Stomach (tissue), 9 donors: Measurements from ENCODE around the gene CPN2. TPM values are rescaled to one million over a fixed set of nuclear protein-coding genes. Genes with fewer than 3 reads are reported as not detected.

ENCODE experiments used
- DNase-seq, 2 donors: peaks; one replicate each; pipeline versions ENCODE4 v3.0.0 to v3.0.0-alpha.2; 2013 to 2019
- H3K27ac ChIP-seq, 5 donors: fragments of 200-600 bp in 4 of 5; sonication (generic) in 4 of 5; one replicate each; pipeline ENCODE4 v1.5.1; 2013 to 2019; ENCODE audit warnings: mild to moderate bottlenecking in 1 of 5, moderate library complexity in 1 of 5
- H3K27me3 ChIP-seq, 3 donors: fragments of 200-600 bp; sonication (generic); one replicate each; pipeline ENCODE4 v1.5.1; 2017 to 2019; ENCODE audit warnings: mixed run types in 1 of 3
- H3K36me3 ChIP-seq, 4 donors: fragments of 200-600 bp; sonication (generic); 1 replicate in 3 of 4; 2 replicates in 1 of 4; pipeline ENCODE4 v1.5.1; 2016 to 2019
- H3K4me1 ChIP-seq, 4 donors: fragments of 200-600 bp; sonication (generic); one replicate each; pipeline ENCODE4 v1.5.1; 2016 to 2019
- H3K4me3 ChIP-seq, 4 donors: fragments of 200-600 bp; sonication (generic) in 3 of 4; one replicate each; pipeline ENCODE4 v1.5.1; 2016 to 2019; ENCODE audit warnings: mild to moderate bottlenecking in 1 of 4
- H3K9me3 ChIP-seq, 4 donors: fragments of 200-600 bp; sonication (generic); one replicate each; pipeline ENCODE4 v1.5.1; 2016 to 2019
- EP300 ChIP-seq: sonication (generic); formaldehyde crosslinking; IDR thresholded peaks from one replicate; pipeline ENCODE4 v1.6.1; 2017; ENCODE audit warnings: antibody characterized with exemption
- POLR2A ChIP-seq, 4 donors: fragments of 450-650 bp; IDR thresholded peaks; one replicate each; pipeline ENCODE4 v1.6.1; 2016; ENCODE audit warnings: antibody characterized with exemption in 4 of 4, control low read depth in 2 of 4, mild to moderate bottlenecking in 1 of 4, moderate library complexity in 1 of 4
- POLR2AphosphoS5 ChIP-seq, 3 donors: sonication (generic); formaldehyde crosslinking; IDR thresholded peaks; one replicate each; pipeline ENCODE4 v1.6.1; 2016; ENCODE audit warnings: antibody characterized with exemption in 3 of 3
- WGBS, 5 donors: extraction: QIAGEN DNeasy Blood & Tissue Kit in 3 of 5; methylation state at CpG; one replicate each; pipeline versions ENCODE4 v1.1.5 to v1.1.7; 2013 to 2018; 5-methylcytosine and 5-hydroxymethylcytosine counted together
- intact Hi-C: fragments of 100-400 bp; cut with DNase I; formaldehyde crosslinking; loops from one replicate; pipeline ENCODE4 v1.15.1; 2023; ENCODE audit warnings: low total_unique reads
- polyA plus RNA-seq, 3 donors: library from polyadenylated mRNA; stranded (reverse); fragments of 200-250 nt; gene quantifications; one replicate each; pipeline ENCODE4 v1.2.3, GENCODE V29; 2013
- total RNA-seq, 5 donors: library from RNA; depleted of rRNA; stranded (reverse); fragments of >200 nt; gene quantifications; one replicate each; pipeline versions ENCODE4 v1.1.0 to v1.2.3, GENCODE V29; 2014 to 2016
- TF ChIP-seq, protein P1 (sequence below), 7 experiments: fragments of 450-650 bp in 4 of 7; fragments of 200-600 bp in 3 of 7; sonication (generic) in 3 of 7; IDR thresholded peaks; one replicate each; pipeline ENCODE4 v1.5.1; 2016 to 2019; ENCODE audit warnings: antibody characterized with exemption in 7 of 7, control low read depth in 2 of 7, mild to moderate bottlenecking in 1 of 7
- donor health status: healthy with polysubstance abuse.
- donor health status: Bipolar disorder and iron deficiency.
- donor health status: healthy.

CPN2 gene
- total and polyA plus RNA-seq, 8 donors, result not detected

DNA sequence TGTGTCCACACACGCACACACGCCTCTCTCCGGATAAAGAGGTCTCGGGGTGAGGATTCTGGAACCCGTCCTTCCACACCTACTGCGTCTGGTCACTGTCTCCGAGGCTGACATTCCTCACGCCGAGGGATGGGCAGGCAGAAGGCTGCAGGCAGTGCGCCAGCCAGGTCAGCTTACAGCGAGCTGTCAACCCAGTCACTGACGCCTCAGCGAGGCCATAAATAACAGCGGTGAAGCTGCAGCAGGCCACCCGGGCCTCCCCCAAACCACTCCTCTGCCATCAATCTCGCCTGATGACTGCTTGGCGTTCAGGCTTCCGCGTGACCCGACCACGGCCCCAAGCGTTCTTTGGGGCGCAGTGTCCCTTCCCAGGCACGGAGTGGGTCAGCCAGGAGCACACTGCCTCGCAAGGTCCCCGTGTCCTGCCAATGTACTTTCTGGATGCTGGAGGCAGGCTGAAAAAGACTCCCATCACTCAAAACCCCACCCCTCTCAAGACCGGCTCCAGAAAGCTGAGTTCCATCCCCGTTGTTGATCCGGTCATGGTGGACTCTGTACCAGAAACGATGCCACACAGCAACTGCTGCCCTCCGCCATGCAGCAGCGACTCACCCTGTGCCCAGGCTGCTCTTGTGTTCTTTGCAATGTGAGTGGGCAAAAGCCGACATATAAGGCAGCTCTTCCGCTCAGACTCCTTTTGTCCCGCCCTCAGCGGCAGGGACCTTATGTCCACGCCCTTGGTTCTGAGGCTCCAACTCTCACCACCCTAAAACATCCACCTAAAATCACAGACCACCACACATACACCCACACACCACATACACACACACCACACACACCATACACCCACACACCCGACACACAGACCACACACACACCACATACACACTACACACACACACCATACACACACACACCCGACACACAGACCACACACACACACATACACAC is 27.1 kb downstream of the CPN2 start:
- intact Hi-C loops, result no loop called here
- peaks cover 8 to 45% (median 33%) of the 10 kb centered on the region in 4 donors for H3K4me1 ChIP-seq
- TF ChIP-seq, protein P1, sequence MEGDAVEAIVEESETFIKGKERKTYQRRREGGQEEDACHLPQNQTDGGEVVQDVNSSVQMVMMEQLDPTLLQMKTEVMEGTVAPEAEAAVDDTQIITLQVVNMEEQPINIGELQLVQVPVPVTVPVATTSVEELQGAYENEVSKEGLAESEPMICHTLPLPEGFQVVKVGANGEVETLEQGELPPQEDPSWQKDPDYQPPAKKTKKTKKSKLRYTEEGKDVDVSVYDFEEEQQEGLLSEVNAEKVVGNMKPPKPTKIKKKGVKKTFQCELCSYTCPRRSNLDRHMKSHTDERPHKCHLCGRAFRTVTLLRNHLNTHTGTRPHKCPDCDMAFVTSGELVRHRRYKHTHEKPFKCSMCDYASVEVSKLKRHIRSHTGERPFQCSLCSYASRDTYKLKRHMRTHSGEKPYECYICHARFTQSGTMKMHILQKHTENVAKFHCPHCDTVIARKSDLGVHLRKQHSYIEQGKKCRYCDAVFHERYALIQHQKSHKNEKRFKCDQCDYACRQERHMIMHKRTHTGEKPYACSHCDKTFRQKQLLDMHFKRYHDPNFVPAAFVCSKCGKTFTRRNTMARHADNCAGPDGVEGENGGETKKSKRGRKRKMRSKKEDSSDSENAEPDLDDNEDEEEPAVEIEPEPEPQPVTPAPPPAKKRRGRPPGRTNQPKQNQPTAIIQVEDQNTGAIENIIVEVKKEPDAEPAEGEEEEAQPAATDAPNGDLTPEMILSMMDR (IDR thresholded peaks at IDR 0.05), result no peak
- TF ChIP-seq EP300 (no peak), POLR2A (IDR thresholded peaks at IDR 0.05) (no peak), POLR2AphosphoS5 (IDR thresholded peaks at IDR 0.05) (no peak)

DNA sequence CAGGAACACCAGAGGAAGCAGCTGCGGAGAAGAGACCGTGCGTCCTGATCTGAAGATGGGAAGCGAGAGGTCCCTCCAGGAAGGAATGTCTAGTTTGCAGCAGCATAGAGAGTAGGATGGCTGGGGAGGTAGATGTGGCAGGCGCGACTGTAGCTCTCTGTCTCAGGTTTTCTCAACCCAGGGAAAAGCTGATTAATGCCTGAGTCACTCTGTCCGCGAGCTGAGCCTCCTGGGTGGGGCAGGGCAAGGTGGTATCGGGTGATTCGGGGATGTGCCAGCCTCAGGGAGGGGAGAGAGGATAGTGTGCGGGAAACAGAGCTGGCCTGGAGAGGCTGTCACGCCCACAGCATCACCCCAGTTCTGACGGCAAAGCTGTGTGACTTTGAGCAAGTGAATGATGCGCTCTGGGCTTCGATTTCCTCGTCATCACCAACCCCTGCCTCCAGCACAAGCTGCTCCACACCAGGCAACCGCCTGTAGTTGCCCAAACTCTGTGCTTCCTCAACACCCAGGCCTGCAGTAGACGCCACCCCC is 28.4 kb downstream of the CPN2 start:
- TF ChIP-seq POLR2A (IDR thresholded peaks at IDR 0.05) (no peak), POLR2AphosphoS5 (IDR thresholded peaks at IDR 0.05) (peak in 2 of 3 donors; percentile 33 to 65)
- Histone ChIP-seq H3K27me3 (no peaks in the 10 kb centered on the region), H3K4me1 (peaks cover 8 to 45% (median 33%) of the 10 kb centered on the region in 4 donors), H3K36me3 (no peaks in the 10 kb centered on the region), H3K27ac (peak overlapping the region; percentile 34 to 89 (median 82)), H3K4me3 (peak overlapping the region; percentile 9 to 42 (median 38)), H3K9me3 (peaks cover 0 to 14% (median 11%) of the 10 kb centered on the region in 4 donors)
- DNase-seq, result peak; percentile 66 to 84
- intact Hi-C loops, result no loop called here
- 35 to 53% (median 48%) methylated on average over 17 to 18 of the region's 18 CpGs for WGBS, 5 donors

More for the DNA sequence above, 27.1 kb downstream of the CPN2 start:
- Histone ChIP-seq H3K36me3 (no peaks in the 10 kb centered on the region), H3K27me3 (no peaks in the 10 kb centered on the region), H3K4me3 (peak overlapping the region; percentile 18 to 37 (median 24)), H3K9me3 (peaks cover 0 to 5% (median 4%) of the 10 kb centered on the region in 4 donors), H3K27ac (peak overlapping the region in 2 of 5 donors; percentile 78 to 89)
- WGBS, 5 donors, result 28 to 58% (median 47%) methylated on average over 37 to 39 of the region's 39 CpGs
- DNase-seq, result peak in 1 of 2 donors; percentile 85

DNA sequence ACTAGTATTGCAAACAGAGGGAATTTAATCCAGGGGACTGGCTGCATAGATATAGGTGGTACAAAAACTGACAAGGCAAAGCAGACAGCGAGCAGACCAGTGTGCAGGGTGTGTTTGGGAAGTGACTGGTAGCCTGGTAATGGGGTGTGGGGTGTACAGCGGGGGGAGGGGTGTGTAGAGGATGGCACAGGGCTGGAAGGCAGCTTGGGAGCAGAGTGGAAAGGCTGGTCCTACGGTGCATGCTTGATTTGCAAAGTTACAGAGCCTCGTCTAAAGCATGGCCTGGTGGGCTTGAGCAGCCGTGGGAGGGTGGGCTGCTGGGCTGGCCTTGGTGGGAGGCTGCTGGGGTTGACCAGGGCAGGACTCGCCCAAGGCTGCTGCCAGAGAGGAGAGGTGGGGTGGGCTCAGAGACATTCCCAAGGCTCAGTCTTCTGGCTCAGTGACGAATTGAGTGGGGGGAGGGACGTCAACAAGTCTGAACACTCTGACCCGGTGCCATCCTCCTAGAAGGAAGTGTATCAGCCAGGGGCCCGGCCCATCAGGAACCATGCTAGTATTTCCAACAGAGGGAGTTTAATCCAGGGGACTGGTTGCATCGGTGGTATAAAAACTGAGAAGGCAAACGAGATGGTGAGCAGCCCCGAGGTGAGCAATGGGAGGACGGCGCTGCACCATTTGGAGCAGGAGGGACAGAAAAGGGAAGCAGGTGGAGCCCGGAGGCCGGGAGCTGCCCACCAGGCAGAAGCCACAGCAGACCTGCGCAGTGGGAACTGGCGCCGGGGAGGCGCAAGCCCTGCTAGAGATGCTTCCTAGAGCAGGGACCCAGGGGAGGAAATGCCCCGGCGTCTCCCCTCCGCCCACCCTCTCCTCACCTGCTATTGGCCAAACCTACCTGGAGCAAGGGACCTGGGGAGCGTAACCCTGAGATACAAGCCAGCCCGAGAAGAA is 29.2 kb downstream of the CPN2 start:
- DNase-seq, result peak; percentile 52 to 67
- peak overlapping the region; percentile 9 to 42 (median 38) for H3K4me3 ChIP-seq
- TF ChIP-seq, protein P1 (IDR thresholded peaks at IDR 0.05), result no peak
- TF ChIP-seq POLR2AphosphoS5 (IDR thresholded peaks at IDR 0.05) (no peak), POLR2A (IDR thresholded peaks at IDR 0.05) (no peak), EP300 (no peak)
- peak overlapping the region; percentile 78 to 89 (median 82) for H3K27ac ChIP-seq
- H3K27me3 ChIP-seq, result peaks cover 0 to 3% (median 0%) of the 10 kb centered on the region in 3 donors
- H3K9me3 ChIP-seq, result peaks cover 0 to 14% (median 11%) of the 10 kb centered on the region in 4 donors
- no peaks in the 10 kb centered on the region for H3K36me3 ChIP-seq
- intact Hi-C loops, result no loop called here
- WGBS, 5 donors, result 30 to 48% (median 45%) methylated on average over 23 to 26 of the region's 26 CpGs
- H3K4me1 ChIP-seq, result peaks cover 8 to 45% (median 33%) of the 10 kb centered on the region in 4 donors

DNA sequence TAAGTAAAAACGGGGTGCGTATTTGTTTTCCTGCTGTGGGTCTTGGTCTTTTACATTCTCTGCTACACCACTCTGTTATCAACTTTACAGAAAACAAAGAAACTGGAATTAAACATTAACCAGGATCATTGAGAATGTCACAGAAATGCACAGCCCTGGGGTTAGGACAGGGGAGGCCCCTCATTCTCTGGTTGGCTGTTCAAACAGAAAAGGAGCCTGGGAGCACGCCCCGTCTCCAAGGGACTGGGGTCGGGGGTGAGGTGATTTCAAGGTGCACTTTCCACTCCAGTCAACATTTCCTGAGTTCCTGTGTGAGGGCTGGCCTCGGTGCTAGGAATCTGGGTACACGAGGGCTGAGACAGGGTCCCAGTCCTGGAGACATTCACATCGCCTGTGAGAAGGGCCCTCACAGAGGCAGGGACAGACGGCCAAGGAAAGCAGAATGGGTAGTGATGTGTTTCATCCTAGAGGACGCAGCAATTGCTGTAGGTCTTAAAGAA is 30.3 kb downstream of the CPN2 start:
- WGBS, 5 donors, result 22 to 67% (median 49%) methylated on average over 9 to 10 of the region's 10 CpGs

More for the DNA sequence above, 30.3 kb downstream of the CPN2 start:
- TF ChIP-seq POLR2AphosphoS5 (IDR thresholded peaks at IDR 0.05) (no peak), EP300 (no peak), POLR2A (IDR thresholded peaks at IDR 0.05) (no peak)
- TF ChIP-seq, protein P1 (IDR thresholded peaks at IDR 0.05), result no peak
- Histone ChIP-seq H3K9me3 (peaks cover 0 to 14% (median 11%) of the 10 kb centered on the region in 4 donors), H3K4me1 (peaks cover 8 to 54% (median 38%) of the 10 kb centered on the region in 4 donors), H3K27me3 (peaks cover 0 to 7% (median 0%) of the 10 kb centered on the region in 3 donors), H3K36me3 (no peaks in the 10 kb centered on the region), H3K27ac (peak overlapping the region; percentile 78 to 89 (median 82)), H3K4me3 (no peak overlapping the region)
- intact Hi-C loops, result no loop called here
- peak; percentile 56 to 69 for DNase-seq
